Thyroid gland (tissue), 4 donors: ENCODE measurements around the gene ABCA4. TPM values are rescaled to one million over a fixed set of nuclear protein-coding genes. Genes with fewer than 3 reads are reported as not detected.
A peak's percentile ranks its signal among the peaks of the same experiment; 100 is the strongest.

ENCODE experiments used
- DNase-seq, 2 donors: peaks; one replicate each; pipeline ENCODE4 v3.0.0-alpha.2; 2019
- H3K27ac ChIP-seq, 3 donors: fragments of 200-600 bp; sonication (generic); 1 replicate in 2 of 3; 2 replicates in 1 of 3; pipeline ENCODE4 v1.5.1; 2016 to 2019; ENCODE audit warnings: mild to moderate bottlenecking in 1 of 3, moderate library complexity in 1 of 3
- H3K27me3 ChIP-seq: fragments of 200-600 bp; sonication (generic); one replicate; pipeline ENCODE4 v1.5.1; 2019
- H3K36me3 ChIP-seq, 2 donors: fragments of 200-600 bp; sonication (generic); one replicate each; pipeline ENCODE4 v1.5.1; 2016 to 2019
- H3K4me1 ChIP-seq, 2 donors: fragments of 200-600 bp; sonication (generic); one replicate each; pipeline ENCODE4 v1.5.1; 2017 to 2019
- H3K4me3 ChIP-seq, 3 donors: fragments of 200-600 bp; sonication (generic); replicated peaks in 1 of 3; 1 replicate in 2 of 3; 2 replicates in 1 of 3; pipeline ENCODE4 v1.5.1; 2016; ENCODE audit warnings: mild to moderate bottlenecking in 1 of 3
- H3K9me3 ChIP-seq: fragments of 200-600 bp; sonication (generic); one replicate; pipeline ENCODE4 v1.5.1; 2017
- CTCF ChIP-seq, 6 experiments: fragments of 200-600 bp in 3 of 6; fragments of 450-650 bp in 3 of 6; sonication (generic) in 3 of 6; IDR thresholded peaks; one replicate each; pipeline ENCODE4 v1.5.1; 2016 to 2019; ENCODE audit warnings: antibody characterized with exemption in 6 of 6, mild to moderate bottlenecking in 2 of 6, inconsistent platforms in 1 of 6, moderate library complexity in 1 of 6
- POLR2A ChIP-seq, 2 donors: fragments of 450-650 bp; IDR thresholded peaks; one replicate each; pipeline ENCODE4 v1.6.1; 2017; ENCODE audit warnings: antibody characterized with exemption in 2 of 2, mild to moderate bottlenecking in 2 of 2, moderate library complexity in 1 of 2
- WGBS, 2 donors: methylation state at CpG; one replicate each; pipeline ENCODE4 v1.1.5; 2017; 5-methylcytosine and 5-hydroxymethylcytosine counted together
- intact Hi-C: fragments of 100-400 bp; cut with DNase I; formaldehyde crosslinking; loops from one replicate; pipeline ENCODE4 v1.15.1; 2023
- total RNA-seq, 4 donors: library from RNA; depleted of rRNA; stranded (reverse); fragments of >200 nt; gene quantifications; one replicate each; pipeline ENCODE4 v1.2.3, GENCODE V29; 2016

ABCA4 gene
- total RNA-seq, 4 donors from 2014 or later = 0.44 to 1.0 (median 0.82) TPM

- H3K27ac ChIP-seq = no peak overlapping the region
- 85 to 86% methylated on average over 4 of the region's 4 CpGs for WGBS, 2 donors
These were observed 156.2 kb downstream of the ABCA4 start for GRCh38 chr1:93964777-93965200.

GRCh38 chr1:93964096-93964776 lies 156.7 kb downstream of the ABCA4 start:
- H3K4me3 ChIP-seq = no peak overlapping the region
- no peak for DNase-seq
- 92 to 96% methylated on average over 4 of the region's 4 CpGs for WGBS, 2 donors
- no peaks in the 10 kb centered on the region for H3K27me3 ChIP-seq
- H3K36me3 ChIP-seq = no peaks in the 10 kb centered on the region
- intact Hi-C loops = no loop called here
- TF ChIP-seq POLR2A (IDR thresholded peaks at IDR 0.05) (no peak), CTCF (IDR thresholded peaks at IDR 0.05) (no peak)
- peaks cover 6 to 9% of the 10 kb centered on the region in 2 donors for H3K4me1 ChIP-seq
- H3K9me3 ChIP-seq = no peaks in the 10 kb centered on the region
- no peak overlapping the region for H3K27ac ChIP-seq

More at GRCh38 chr1:93964777-93965200, 156.2 kb downstream of the ABCA4 start:
- TF ChIP-seq POLR2A (IDR thresholded peaks at IDR 0.05) = no peak
- no peak for TF ChIP-seq CTCF (IDR thresholded peaks at IDR 0.05)
- no peaks in the 10 kb centered on the region for H3K9me3 ChIP-seq
- intact Hi-C loops = no loop called here
- H3K4me3 ChIP-seq = no peak overlapping the region
- no peak for DNase-seq
- H3K4me1 ChIP-seq = peaks cover 6 to 9% of the 10 kb centered on the region in 2 donors
- H3K36me3 ChIP-seq = no peaks in the 10 kb centered on the region
- no peaks in the 10 kb centered on the region for H3K27me3 ChIP-seq

GRCh38 chr1:93963585-93963984 lies 157.4 kb downstream of the ABCA4 start:
- no peak for TF ChIP-seq POLR2A (IDR thresholded peaks at IDR 0.05)
- TF ChIP-seq CTCF (IDR thresholded peaks at IDR 0.05) = no peak
- intact Hi-C loops = no loop called here
- no peak for DNase-seq
- Histone ChIP-seq H3K4me3 (no peak overlapping the region), H3K9me3 (no peaks in the 10 kb centered on the region), H3K27me3 (no peaks in the 10 kb centered on the region), H3K36me3 (no peaks in the 10 kb centered on the region), H3K4me1 (peaks cover 6 to 9% of the 10 kb centered on the region in 2 donors), H3K27ac (no peak overlapping the region)
- WGBS, 2 donors = 92 to 93% methylated on average over 9 of the region's 9 CpGs

- peaks cover 6 to 9% of the 10 kb centered on the region in 2 donors for H3K4me1 ChIP-seq
- no peak overlapping the region for H3K4me3 ChIP-seq
- H3K27me3 ChIP-seq = no peaks in the 10 kb centered on the region
- peak; percentile 37 to 43 for DNase-seq
- intact Hi-C loops = no loop called here
- H3K9me3 ChIP-seq = no peaks in the 10 kb centered on the region
- WGBS, 2 donors = 75 to 81% methylated on average over 3 of the region's 3 CpGs
- H3K36me3 ChIP-seq = no peaks in the 10 kb centered on the region
- H3K27ac ChIP-seq = peak overlapping the region in 2 of 3 donors; percentile 19 to 39
- no peak for TF ChIP-seq CTCF (IDR thresholded peaks at IDR 0.05)
These were observed 159.0 kb downstream of the ABCA4 start for GRCh38 chr1:93961906-93962305.

GRCh38 chr1:93961443-93961842 lies 159.5 kb downstream of the ABCA4 start:
- intact Hi-C loops = no loop called here
- no peak overlapping the region for H3K4me3 ChIP-seq
- no peaks in the 10 kb centered on the region for H3K36me3 ChIP-seq
- 91 to 97% methylated on average over 2 of the region's 2 CpGs for WGBS, 2 donors
- no peaks in the 10 kb centered on the region for H3K9me3 ChIP-seq
- H3K27me3 ChIP-seq = no peaks in the 10 kb centered on the region
- TF ChIP-seq CTCF (IDR thresholded peaks at IDR 0.05) (no peak), POLR2A (IDR thresholded peaks at IDR 0.05) (no peak)
- peak overlapping the region in 1 of 3 donors; percentile 39 for H3K27ac ChIP-seq
- DNase-seq = no peak
- H3K4me1 ChIP-seq = peaks cover 6 to 9% of the 10 kb centered on the region in 2 donors
